Activated T-helper 1 cell treated with anti-CD3 and anti-CD28 coated beads, Interleukin-2, amount 50 U/mL, for 16 hours (primary cell): ENCODE data around the gene SUSD1.
A peak's percentile ranks its signal among the peaks of the same experiment; 100 is the strongest.
"Not testable (repeated sequence)": the region's sequence is repeated elsewhere in the genome, so short reads cannot be mapped to it uniquely, and the experiment has no call there.

Experiments used
- DNase-seq, 2 donors: peaks; one replicate each; pipeline ENCODE4 v3.0.0-alpha.2; 2020; ENCODE audit warnings: low read depth in 1 of 2, low spot score in 1 of 2

Gene SUSD1

DNA sequence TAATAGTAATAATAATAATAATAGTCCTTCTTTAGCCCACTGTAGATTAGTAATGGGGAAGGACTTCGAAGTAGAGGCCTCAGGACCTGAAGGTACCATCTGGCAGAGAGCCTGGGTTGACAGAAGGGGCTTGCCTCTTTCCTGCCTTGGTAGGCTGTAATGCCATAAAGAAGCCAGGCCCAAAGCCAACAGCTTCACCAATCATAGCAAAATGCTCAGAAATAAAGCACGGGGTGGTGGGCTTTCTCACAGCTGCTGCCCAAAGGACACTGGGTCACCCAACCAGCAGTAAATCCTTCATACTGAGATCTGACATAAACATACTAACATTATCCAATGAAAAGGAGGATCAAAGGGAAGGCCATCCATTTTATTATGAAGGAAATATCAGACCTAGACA is 70.7 kb downstream of the SUSD1 start:
- no peak for DNase-seq

DNA sequence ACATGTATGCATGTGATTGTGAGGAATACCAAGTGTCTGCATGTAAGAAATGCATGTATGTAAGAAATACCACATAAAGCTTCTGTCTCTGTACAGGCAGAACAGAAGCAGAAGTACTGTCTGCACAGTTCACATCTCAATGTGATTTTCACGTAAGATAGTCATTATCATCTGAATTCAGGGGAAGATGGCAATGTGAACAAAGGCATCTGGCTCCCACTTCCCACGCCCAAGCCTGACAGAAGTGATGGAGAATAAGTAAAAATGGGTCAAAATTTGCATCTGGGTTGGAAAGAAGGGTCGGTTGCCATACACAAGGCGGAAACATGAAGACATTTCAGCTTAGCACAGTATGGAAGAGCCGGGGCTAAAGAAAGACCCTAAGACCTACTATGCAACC is 71.7 kb downstream of the SUSD1 start:
- DNase-seq = no peak

DNA sequence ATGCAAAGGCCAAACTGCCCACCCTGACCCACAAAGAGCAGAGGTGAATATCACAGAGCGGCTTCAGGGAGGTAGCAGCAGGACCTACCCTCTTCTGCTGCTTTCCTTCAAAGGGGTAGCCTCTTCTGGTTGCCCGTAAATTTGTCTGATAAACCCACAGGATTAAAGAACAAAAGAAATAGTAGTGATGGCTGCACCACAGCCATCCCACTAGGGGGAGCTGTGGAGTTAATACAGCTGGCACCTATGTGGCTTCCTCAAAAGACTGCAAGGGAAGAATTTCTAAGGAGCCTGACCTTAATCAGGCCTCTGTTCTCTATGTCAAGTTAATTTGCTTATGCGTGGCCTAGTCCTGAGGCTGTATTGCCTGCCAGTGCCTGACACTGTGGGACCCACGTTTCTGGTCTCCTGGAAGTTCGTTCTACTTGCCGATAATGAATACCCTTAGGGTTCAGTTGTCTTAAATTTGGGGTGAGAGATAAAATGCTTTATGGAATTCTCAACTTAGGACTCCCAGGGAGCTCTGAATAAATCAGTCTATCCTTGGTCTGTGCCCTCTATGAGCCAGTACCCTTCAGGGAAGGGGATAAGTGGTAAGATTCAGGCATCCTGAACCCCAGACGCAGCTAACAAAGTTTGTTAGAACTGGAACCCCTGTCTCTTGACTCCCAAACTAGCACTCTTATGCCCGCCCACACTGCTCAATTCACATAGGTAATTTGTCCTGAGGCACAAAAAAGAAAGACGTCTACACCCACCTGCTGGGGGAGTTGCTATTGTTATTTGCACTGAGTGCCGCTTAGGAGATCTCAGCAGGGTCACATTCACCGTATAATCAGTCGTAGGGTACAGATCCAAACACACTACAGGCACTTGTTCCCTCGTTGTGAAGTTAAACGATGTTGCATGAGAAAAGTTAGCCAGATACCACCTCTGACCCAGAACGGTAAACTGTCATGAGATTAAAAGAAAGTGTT is 77.1 kb downstream of the SUSD1 start:
- peak; percentile 16 to 40 for DNase-seq

DNA sequence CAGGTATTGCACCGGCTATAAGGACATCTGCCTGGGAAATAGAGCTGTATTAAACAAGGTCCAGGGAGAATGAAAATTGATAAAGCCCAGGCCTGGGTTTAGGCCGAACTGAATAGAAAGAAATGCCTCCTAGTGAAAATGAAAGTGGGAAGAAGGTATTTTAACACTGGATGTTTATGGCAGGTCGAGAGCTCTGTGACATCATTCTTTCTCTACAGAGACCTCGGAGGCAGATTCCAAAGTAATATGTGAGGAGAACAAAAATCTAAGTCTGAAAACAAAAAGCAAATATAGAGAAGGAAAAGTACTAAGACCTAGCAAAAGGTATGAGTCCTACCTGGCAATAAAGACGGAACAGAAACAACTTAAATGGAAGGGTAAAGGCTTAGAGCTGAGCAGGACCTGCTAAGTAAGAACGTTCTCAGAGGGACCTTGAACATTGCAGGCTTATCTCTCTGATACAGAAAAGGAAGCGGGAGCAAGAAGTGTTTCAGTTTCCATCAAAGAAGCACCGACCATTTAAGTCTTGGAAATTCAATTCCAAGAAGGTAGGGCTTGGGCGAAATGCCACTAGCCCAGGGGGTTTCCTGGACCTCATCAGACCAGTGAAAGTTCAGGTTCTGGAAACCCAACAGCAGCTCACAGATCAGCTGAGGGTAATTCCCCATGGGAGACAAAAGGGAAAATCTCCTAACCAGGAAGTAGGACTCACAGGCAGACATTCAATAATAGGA is 80.0 kb downstream of the SUSD1 start:
- DNase-seq = no peak

DNA sequence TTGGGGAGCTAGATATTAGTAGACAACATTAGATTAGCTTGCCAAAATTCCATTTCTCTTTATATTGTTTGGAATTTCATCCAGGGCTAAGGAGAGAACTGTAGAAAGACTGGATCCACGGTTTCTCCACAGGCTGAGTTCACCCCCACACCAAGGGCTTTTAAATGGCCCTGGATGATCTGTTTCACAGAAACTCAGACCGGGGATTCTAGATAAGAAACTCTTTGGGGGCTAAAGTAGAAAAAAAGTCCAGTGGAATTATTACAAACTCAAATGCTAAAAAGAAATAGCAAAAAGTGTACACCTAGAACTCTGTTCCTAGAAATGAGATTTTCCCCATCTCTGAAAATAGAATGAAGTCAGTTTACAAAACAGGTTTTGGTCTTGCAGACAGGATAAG is 80.9 kb downstream of the SUSD1 start:
- no peak for DNase-seq

DNA sequence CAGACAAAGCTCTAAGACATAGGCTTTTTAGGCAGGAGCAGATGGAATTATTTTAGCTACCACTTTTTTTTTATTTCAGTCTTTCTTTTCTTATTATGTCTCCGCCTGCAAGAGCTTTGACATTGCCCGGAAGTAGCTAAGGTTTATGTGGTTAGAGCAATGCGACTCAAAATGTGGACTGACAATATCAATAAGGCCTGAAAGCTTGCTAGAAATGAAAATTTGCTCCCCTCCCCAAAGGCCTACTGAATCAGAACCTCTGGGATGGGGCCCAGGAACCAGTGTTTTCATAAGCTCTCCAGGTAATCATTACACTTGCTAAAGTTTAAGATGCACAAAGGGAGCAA is 81.3 kb downstream of the SUSD1 start:
- DNase-seq = no peak

DNA sequence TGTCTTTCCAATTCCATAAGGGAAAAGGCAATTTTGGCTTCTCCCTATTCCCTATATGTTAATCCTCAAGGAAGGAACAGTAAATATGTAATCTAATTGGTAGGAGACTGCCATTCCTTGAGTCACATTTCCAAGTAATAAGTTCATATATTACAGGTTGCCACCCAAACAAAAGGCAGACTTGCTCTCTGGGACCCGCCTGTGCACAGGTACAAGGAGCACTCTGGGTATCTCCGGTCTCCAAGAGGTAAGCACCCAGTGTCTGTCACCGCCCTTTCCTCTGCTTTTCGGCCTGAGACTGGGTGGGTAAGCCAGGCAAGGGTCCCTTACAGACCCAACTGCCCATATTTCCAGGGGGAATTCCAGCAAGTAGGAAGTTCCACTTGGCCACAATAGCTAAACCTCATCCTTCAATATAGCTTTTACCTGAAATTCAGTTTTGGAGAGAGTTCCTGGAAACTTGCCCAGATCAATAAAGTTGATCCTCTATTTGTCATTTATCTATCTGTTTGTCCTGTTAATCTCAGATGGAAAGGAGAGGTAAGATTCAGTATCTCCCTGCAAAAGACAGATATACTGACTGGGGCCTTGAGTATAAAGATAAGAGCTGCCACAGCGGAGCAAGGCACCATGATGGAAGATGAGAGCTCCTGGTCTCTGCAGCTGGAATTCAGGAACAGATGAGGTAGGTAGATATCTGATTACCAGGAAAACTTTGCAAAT is 81.8 kb downstream of the SUSD1 start:
- DNase-seq = no peak

DNA sequence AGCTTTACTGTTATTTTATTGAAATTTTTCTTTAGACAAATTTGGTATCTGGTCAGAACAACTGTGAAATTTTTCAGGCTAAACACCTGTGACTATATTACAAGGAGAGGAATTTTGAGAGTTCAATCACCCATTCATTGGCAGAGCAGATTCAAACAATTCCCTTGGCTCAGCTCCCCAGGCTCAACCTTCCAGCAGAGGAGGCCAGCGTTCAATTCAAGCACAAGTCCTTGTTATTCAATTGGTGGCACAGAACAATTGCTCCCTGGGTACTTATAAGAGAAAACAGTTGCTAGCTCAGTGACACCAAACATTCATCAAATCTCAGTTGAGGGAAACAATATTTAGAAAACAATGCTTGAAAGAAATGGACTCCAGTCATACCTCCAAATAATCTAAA is 83.3 kb downstream of the SUSD1 start:
- no peak for DNase-seq

DNA sequence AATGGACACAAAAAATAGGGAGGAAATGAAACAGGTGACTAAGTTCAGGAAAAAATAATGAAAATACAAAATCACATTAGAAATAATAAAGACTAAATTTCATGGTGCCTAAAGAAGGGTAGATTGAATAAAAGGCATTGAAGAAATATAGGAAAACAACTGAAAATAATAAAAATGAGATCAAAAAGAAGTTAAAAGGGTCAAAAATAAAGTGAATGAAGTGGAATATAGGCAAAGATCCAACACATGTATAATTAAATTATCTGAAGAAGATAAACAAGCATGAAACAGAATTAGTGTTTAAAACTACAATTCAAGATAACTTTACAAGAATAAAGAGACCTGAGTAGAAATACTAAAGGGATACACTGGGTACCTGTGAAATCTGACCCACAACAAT is 87.6 kb downstream of the SUSD1 start:
- no peak for DNase-seq

DNA sequence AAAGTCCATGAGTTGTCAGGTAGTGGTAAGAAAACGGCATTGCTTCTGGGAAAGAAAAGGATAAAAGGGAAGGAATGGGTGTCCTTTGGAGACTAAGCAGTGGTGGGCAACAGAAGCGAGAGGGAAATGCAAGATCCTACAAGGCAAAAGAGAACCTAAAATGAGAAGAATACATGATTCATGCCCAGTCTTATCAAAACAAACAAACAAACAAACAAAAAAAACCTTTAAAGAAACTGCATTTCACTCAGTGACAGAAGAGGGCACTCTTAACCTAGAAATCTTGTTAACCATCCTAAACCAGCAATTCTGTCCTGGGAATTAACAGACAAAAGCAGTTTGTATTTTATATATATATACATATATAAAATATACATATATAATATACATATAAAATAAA is 88.5 kb downstream of the SUSD1 start:
- DNase-seq = no peak

DNA sequence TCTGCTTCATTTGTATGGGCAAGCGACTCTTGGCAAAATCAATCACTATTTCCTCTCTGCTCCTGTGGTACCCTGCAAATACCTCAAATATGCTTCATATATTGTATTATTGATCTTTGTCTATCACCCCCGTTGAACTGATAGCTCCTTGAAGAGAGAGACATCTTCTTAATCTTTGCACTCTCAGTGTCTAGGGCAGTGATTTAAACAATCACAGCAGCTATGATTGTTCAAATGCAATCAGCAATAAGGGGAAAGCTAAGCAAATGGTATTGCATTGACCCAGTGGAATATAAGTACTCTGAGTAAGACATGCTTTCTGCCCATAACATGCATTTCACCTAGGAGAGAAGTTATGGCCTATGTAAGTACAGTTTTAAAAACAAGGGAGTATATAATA is 90.2 kb downstream of the SUSD1 start:
- no peak for DNase-seq

DNA sequence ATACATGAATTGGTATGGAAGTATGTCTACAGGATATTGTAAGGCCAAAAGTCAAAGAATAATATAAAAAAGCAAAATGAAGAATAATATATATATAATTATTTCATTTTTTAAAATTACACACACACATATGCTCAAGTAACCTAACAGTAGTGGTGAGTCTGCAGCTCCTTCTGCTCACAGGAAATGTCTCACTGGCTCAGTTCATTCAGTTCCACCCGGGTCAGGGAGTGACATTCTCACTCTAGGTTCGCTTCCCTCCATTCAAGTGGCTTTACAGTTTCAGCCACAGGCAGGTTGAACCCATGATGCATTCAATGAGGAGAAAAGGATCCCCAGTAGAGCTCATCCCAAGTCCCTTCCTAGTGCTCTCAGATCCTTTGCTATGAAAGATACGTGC is 90.8 kb downstream of the SUSD1 start:
- DNase-seq = no peak

DNA sequence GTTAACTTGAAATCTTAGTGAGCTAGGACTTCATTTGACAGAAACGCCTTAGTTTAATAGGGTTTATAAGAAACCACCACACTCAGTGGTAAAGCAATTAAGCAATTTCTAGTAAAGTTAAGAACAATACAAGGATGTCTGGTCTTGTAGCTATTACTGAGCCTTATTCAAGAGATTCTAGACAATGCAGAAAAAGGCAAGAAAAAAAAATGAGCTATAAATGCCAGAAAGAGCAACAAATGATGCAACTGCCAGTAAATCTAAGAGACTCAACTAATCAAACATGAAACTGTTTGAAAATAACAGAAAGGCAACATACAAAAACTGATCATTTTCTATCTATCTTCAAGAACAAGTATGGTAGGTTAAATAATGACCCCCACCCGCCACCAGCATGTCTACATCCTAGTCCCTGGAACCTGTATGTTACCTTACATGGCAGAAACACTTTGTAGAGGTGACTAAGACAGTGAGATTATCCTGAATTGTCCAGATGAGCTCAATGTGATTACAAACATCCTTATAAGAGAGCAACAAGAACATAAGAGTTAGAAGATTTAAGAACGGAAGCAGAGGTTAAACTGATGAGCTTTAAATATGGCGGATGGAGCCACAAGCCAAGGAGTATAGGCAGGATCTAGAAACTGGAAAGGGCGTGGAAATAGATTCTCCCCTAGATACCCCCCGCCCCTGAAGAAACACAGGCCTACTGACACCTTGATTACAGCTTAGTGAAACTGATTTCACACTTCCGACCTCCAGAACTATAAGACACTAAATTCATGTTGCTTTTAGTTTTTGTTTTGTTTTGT is 93.0 kb downstream of the SUSD1 start:
- DNase-seq = no peak

DNA sequence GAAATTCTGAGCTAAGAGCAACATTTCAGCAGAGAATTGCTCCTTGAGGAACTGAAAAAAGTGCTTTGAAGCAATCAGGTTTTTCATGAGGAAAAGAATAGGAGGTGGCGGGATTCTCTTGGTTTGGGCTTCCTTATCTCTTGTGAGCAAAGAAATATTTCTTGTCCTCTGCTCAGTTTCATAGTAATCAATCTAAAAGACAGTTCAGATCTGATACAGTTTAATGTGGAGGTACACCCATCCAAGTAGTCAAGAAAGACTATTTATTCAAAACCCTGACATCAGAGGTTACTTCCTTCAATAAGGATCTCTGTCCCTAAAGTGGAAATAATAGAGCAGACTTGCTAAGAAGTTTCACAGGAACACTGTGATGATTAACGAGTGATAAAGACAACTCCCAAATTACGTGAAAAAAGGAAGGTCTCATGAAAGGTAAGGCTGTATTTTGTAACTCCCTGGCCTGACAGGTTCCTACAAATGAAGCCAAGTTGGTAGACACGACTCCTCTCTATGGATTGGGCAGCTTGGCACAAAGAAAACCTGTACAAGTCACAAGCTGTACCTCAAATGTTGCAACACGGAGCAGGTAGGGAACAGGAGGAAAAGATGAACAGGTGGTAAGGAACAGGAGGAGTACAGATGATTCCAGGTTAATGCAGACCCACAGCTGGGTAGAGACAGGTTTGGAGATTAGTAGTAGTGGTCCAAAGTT is 94.1 kb downstream of the SUSD1 start:
- DNase-seq = no peak

DNA sequence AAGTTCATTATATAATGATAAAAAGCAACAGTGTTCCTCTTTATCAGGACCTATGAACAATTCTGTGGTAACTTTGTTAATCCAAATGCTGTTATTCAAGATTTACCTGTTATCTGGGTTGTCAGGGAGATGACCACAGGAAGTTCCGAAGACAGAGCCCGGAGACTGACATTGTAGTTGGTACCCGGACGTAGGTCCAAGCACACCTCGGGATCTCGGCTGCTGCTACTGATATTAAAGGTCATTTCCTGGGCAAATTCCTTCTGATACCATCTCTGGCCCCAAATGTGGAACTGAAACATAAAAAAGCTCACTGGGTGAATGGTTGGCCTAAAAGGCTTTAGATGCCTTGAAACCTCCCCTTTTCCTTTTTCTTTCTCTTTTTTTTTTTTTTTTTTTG is 96.7 kb downstream of the SUSD1 start:
- no peak for DNase-seq

DNA sequence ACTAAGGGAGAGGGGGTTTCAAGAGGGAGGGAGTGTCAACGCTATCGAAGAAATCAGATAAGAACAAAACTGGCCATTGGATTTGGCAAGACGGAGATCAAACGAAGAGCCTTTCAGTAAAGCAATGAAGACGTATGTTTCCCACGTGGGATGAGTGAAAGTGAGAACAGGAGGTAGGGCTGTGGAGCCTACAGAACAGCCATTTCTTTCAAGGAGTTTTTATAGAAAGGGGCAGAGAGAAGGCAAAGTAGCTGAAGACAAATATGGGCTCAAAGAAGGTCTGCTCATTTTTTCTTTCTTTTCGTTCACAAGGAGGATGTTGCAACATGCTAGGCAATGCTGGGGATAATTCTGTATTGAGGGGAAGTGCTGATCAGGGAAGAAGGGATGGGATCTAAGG is 98.3 kb downstream of the SUSD1 start:
- DNase-seq = no peak

DNA sequence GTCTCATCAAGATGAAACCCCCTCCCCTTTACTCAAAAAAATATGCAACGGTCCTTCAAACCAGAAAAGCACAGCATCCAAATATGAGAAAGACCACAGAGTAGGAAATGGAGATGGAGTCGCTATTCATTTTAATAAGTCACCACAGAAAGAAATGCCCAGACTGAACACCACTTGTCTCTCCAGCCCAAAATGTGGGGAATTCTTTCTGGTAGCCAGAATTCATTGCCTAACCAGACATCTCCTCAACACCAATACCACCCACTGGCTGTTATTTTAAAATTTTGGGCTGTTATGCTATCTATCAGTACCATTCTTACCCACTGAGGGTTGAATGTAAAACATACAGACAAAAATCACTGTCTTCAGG is 100.1 kb downstream of the SUSD1 start:
- DNase-seq = no peak

DNA sequence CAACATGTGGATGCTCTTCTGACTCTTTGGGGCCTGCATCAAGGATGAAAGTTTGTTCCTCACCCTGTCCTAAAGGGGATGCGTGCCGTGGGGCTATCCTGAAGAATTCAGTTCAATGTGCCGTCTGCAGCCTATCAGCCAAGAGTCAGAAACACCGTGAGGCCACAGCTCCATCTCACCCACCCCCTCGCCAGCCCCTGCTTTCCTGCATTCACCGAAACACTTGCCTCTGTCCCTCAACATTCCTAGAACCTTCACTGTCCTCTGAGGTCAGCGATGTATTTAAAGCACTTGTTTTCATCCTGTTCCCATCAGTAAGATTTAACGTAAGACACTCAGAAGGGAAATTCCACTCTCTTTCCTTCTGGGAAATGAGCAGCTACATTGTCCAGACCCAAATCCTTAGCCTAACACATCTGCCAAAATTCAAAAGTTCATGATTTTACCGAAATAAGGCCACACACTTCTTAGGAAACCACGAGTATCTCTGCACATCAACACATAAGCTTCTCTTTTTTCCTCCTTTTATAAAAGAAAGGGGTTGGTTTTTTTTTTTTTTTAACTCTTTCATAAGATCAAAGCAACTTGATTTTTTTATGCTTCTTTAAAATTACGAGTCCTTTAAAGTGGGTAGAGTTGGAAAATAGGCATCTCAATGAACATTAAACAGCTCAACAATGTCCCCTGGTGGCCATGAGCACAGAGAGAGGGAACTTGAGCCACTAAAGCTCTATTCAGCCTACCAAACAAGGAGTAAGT is 100.7 kb downstream of the SUSD1 start:
- peak; percentile 30 to 47 for DNase-seq

DNA sequence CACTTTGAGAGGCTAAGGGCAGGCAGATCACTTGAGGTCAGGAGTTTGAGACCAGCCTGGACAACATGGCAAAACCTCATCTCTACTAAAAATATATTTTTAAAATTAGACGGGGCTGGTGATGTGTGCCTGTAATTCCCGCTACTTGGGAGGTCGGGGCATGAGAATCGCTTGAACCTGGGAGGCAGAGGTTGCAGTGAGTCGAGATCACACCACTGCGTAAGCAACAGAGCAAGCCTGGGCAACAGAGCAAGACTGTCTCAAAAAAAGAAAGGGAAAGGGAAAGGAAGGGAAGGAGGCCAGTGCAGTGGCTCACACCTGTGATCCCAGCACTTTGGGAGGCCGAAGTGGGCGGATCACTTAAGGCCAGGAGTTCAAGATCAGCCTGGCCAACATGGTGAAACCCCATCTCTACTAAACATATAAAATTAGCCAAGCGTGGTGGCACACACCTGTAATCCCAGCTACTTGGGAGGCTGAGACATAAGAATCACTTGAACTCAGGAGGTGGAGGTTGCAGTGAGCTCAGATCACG is 101.4 kb downstream of the SUSD1 start:
- DNase-seq = not testable (repeated sequence)
